ENCODE results near the gene SH2B2.

SH2B2 gene

GRCh38 chr7:102305414-102306268 lies 19.0 kb downstream of the SH2B2 start:
- peak; percentile 56 for DNase-seq (ENCODE audit: extremely low spot score)
- TF ChIP-seq, protein P1, sequence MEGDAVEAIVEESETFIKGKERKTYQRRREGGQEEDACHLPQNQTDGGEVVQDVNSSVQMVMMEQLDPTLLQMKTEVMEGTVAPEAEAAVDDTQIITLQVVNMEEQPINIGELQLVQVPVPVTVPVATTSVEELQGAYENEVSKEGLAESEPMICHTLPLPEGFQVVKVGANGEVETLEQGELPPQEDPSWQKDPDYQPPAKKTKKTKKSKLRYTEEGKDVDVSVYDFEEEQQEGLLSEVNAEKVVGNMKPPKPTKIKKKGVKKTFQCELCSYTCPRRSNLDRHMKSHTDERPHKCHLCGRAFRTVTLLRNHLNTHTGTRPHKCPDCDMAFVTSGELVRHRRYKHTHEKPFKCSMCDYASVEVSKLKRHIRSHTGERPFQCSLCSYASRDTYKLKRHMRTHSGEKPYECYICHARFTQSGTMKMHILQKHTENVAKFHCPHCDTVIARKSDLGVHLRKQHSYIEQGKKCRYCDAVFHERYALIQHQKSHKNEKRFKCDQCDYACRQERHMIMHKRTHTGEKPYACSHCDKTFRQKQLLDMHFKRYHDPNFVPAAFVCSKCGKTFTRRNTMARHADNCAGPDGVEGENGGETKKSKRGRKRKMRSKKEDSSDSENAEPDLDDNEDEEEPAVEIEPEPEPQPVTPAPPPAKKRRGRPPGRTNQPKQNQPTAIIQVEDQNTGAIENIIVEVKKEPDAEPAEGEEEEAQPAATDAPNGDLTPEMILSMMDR (IDR thresholded peaks at IDR 0.05; ENCODE audit: control extremely low read depth, extremely low read depth, low read depth, missing control alignments): no peak
- ChIA-PET CTCF (interaction anchor here (2.3 kb wide), 1 partner anchor 27 kb away, joined by 5 read pairs; no protein-coding TSS in a partner anchor), POLR2A (no interaction called here)

- TF ChIP-seq, protein P1 (IDR thresholded peaks at IDR 0.05; ENCODE audit: control extremely low read depth, extremely low read depth, low read depth, missing control alignments): no peak
- POLR2A ChIA-PET: interaction anchor here (1.1 kb wide), 1 partner anchor 18 kb away, joined by 3 read pairs; no protein-coding TSS in a partner anchor
Measured at GRCh38 chr7:102306916-102307677, 20.4 kb downstream of the SH2B2 start.

GRCh38 chr7:102310414-102310815 lies 23.7 kb downstream of the SH2B2 start:
- CTCF ChIA-PET: interaction anchor here (1.1 to 1.4 kb wide), 2 partner anchors 9 to 16 kb away, joined by 3 to 4 read pairs; no protein-coding TSS in a partner anchor
- POLR2A ChIA-PET: no interaction called here

More at GRCh38 chr7:102306916-102307677, 20.4 kb downstream of the SH2B2 start:
- DNase-seq (ENCODE audit: extremely low spot score): peak; percentile 83
- CTCF ChIA-PET: interaction anchor here (0.8 to 2.3 kb wide), 5 partner anchors 11 to 29 kb away, joined by 3 to 5 read pairs (median 4); no protein-coding TSS in a partner anchor

GRCh38 chr7:102312317-102312716 lies 25.6 kb downstream of the SH2B2 start:
- no peak for DNase-seq (ENCODE audit: extremely low spot score)
- ChIA-PET CTCF (interaction anchor here (0.9 to 1.6 kb wide), 3 partner anchors 9 to 33 kb away, joined by 3 to 4 read pairs (median 3); no protein-coding TSS in a partner anchor), POLR2A (no interaction called here)
- TF ChIP-seq, protein P1 (IDR thresholded peaks at IDR 0.05; ENCODE audit: control extremely low read depth, extremely low read depth, low read depth, missing control alignments): no peak

More at GRCh38 chr7:102310414-102310815, 23.7 kb downstream of the SH2B2 start:
- TF ChIP-seq, protein P1 (IDR thresholded peaks at IDR 0.05; ENCODE audit: control extremely low read depth, extremely low read depth, low read depth, missing control alignments): no peak
- DNase-seq (ENCODE audit: extremely low spot score): no peak

DNA sequence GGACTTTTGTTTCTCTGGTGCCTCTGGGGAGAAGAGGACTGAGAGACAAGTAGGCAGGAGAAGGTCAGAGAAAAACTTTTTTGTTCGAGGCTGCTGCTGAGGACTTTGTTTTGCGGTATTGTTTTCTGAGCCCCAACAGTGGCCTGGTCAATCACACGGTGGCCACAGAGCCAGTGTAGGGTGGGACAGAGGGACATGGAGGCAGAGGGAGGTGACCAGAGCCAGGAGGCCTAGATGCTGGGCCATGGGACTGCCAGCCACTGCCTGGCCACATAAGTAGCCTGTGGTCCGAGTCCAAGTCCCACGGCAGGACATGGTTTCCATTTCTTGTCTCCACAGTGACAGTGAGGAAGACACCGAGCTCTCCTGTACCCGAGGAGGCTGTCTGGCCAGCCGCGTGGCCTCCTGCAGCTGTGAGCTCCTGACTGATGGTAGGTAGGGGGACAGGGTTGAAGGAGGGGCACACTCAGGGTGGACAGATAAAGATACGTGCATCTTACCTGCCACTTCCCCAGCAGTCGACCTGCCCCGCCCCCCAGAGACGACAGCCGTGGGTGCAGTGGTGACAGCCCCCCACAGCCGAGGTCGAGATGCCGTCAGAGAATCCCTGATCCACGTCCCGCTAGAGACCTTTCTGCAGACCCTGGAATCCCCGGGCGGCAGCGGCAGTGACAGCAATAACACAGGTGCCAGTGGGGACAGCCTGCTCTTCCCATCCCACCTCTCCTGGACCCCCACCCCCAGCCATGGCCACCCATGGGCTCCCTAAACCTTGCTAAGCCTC lies 27.5 kb downstream of the SH2B2 start:
- no peak for DNase-seq (ENCODE audit: extremely low spot score)
- CTCF ChIA-PET: no interaction called here
- TF ChIP-seq, protein P1 (IDR thresholded peaks at IDR 0.05; ENCODE audit: control extremely low read depth, extremely low read depth, low read depth, missing control alignments): no peak
- POLR2A ChIA-PET: no interaction called here

Data from GM10248 (cell line).